OCI-LY3 (cell line): ENCODE measurements around the gene OR2T27.
A peak's percentile ranks its signal among the peaks of the same experiment; 100 is the strongest.
"Not testable (repeated sequence)": the region's sequence is repeated elsewhere in the genome, so short reads cannot be mapped to it uniquely, and the experiment has no call there.

Source experiments
- H2AFZ ChIP-seq: fragments of 200-600, 300-600 bp; shearing (Covaris generic); 2 replicates; pipeline ENCODE4 v1.6.0; 2014; ENCODE audit warnings: antibody characterized with exemption, low read depth, low read length
- H3K27ac ChIP-seq: fragments of 200-600, 300-600 bp; sonication (generic); 2 replicates; pipeline ENCODE4 v1.5.1; 2014; ENCODE audit warnings: mild to moderate bottlenecking, low read length, moderate library complexity, mixed read lengths
- H3K27me3 ChIP-seq: fragments of 200-600, 300-600 bp; sonication (generic); 2 replicates; pipeline ENCODE4 v1.6.1; 2014; ENCODE audit warnings: low read depth, low read length, mixed read lengths
- H3K36me3 ChIP-seq: fragments of 200-600, 300-600 bp; sonication (generic); replicated peaks from 2 replicates; pipeline ENCODE3; 2014; ENCODE audit warnings: low read depth, low read length, mixed read lengths
- H3K4me1 ChIP-seq: fragments of 300-600, 200-600 bp; sonication (generic); 2 replicates; pipeline ENCODE4 v1.6.1; 2014; ENCODE audit warnings: low read length, mixed read lengths
- H3K4me2 ChIP-seq: fragments of 200-600, 300-600 bp; sonication (generic); 2 replicates; pipeline ENCODE4 v1.6.1; 2014; ENCODE audit warnings: low read length, mixed read lengths
- H3K4me3 ChIP-seq: fragments of 300-600, 200-600 bp; sonication (generic); 2 replicates; pipeline ENCODE4 v1.5.1; 2014; ENCODE audit warnings: antibody characterized with exemption, mild to moderate bottlenecking, low read length, moderate library complexity
- H3K79me2 ChIP-seq: fragments of 300-600, 200-600 bp; shearing (Covaris generic); 2 replicates; pipeline ENCODE4 v1.6.1; 2014; ENCODE audit warnings: mild to moderate bottlenecking, low read length, mixed read lengths
- H3K9ac ChIP-seq: fragments of 300-600, 200-600 bp; shearing (Covaris generic); 2 replicates; pipeline ENCODE4 v1.6.0; 2014; ENCODE audit warnings: mild to moderate bottlenecking, low read length, moderate library complexity
- H3K9me3 ChIP-seq: fragments of 200-600, 300-600 bp; shearing (Covaris generic); 2 replicates; pipeline ENCODE4 v1.6.1; 2014; ENCODE audit warnings: low read length, mixed read lengths; ENCODE audit not compliant: insufficient read depth
- H4K20me1 ChIP-seq: fragments of 200-600, 300-600 bp; sonication (generic); 2 replicates; pipeline ENCODE4 v1.6.1; 2016; ENCODE audit warnings: low read length, mixed read lengths; ENCODE audit not compliant: insufficient read depth
- EZH2phosphoT487 ChIP-seq: fragments of 200-600 bp; shearing (Covaris generic); IDR thresholded peaks from 2 replicates; pipeline ENCODE4 v1.6.1; 2018; ENCODE audit warnings: antibody characterized with exemption, mixed run types, low read depth
- TF ChIP-seq, protein P1 (sequence below): fragments of 200-600, 300-600 bp; sonication (generic); IDR thresholded peaks from 2 replicates; pipeline ENCODE4 v1.5.1; 2014; ENCODE audit warnings: antibody characterized with exemption, low read length, low read depth

Gene OR2T27, protein sequence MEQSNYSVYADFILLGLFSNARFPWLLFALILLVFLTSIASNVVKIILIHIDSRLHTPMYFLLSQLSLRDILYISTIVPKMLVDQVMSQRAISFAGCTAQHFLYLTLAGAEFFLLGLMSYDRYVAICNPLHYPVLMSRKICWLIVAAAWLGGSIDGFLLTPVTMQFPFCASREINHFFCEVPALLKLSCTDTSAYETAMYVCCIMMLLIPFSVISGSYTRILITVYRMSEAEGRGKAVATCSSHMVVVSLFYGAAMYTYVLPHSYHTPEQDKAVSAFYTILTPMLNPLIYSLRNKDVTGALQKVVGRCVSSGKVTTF

GRCh38 chr1:248655354-248655753, at the start of gene OR2T27:
TSS of gene OR2T27 (minus strand) at chr1:248655528. CDS start at chr1:248650884, 4,644 bp downstream.
- H3K36me3 ChIP-seq, H3K27ac ChIP-seq: not testable (repeated sequence)

DNA sequence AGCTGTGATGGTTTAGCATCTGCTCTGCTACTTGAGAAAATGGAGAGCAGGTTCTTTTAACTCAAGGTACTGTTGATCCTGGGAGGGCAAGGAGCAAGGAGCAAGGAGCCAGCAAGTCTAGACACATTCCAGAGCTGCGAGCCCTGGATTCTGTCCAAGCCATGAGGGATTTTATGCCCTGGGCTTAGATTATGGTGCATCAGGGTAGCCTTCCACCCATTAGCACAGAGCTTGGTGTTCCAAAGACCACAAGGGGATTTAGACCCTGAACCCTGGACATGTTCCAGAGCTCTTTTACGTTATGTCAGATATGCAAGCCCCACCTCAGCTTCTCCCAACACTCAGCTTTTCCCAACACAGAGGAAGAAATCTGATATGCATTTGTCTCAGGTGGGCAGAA, 49.3 kb upstream of the OR2T27 start:
- TF ChIP-seq EZH2phosphoT487: no peak
- TF ChIP-seq, protein P1, sequence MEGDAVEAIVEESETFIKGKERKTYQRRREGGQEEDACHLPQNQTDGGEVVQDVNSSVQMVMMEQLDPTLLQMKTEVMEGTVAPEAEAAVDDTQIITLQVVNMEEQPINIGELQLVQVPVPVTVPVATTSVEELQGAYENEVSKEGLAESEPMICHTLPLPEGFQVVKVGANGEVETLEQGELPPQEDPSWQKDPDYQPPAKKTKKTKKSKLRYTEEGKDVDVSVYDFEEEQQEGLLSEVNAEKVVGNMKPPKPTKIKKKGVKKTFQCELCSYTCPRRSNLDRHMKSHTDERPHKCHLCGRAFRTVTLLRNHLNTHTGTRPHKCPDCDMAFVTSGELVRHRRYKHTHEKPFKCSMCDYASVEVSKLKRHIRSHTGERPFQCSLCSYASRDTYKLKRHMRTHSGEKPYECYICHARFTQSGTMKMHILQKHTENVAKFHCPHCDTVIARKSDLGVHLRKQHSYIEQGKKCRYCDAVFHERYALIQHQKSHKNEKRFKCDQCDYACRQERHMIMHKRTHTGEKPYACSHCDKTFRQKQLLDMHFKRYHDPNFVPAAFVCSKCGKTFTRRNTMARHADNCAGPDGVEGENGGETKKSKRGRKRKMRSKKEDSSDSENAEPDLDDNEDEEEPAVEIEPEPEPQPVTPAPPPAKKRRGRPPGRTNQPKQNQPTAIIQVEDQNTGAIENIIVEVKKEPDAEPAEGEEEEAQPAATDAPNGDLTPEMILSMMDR: no peak
- Histone ChIP-seq H3K4me1 (no peaks in the 10 kb centered on the region), H3K27me3 (peaks cover 53% of the 10 kb centered on the region), H3K79me2 (no peaks in the 10 kb centered on the region), H3K4me3 (no peak overlapping the region), H3K9me3 (no peaks in the 10 kb centered on the region), H3K9ac (no peak overlapping the region), H4K20me1 (no peaks in the 10 kb centered on the region), H3K4me2 (no peak overlapping the region), H3K36me3 (no peaks in the 10 kb centered on the region), H3K27ac (no peak overlapping the region), H2AFZ (no peak overlapping the region)

More at GRCh38 chr1:248655354-248655753, at the start of gene OR2T27:
- not testable (repeated sequence) for H3K27me3 ChIP-seq, H2AFZ ChIP-seq, H3K9me3 ChIP-seq, H3K79me2 ChIP-seq, H4K20me1 ChIP-seq, H3K9ac ChIP-seq, H3K4me1 ChIP-seq, H3K4me3 ChIP-seq, H3K4me2 ChIP-seq

DNA sequence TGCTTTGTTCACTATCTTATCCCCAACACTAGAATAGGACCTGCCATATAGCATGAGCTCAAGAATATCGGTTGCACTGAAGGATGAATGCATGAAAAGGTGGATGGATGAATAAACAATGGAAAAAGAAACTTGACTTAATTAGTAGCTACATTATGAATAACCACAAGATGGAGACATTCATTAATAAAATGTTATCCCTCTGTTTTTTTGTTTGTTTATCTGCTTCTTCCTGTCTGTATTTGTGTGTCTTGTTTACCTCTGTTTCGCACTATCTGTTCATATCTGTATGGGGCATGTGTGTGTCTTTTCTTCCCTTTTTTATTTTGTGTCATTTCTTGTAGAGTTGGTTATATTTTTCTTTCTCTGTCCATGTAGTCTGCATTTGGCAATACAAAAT, 48.3 kb upstream of the OR2T27 start:
- Histone ChIP-seq H3K4me1 (no peaks in the 10 kb centered on the region), H2AFZ (no peak overlapping the region), H3K4me3 (no peak overlapping the region), H4K20me1 (no peaks in the 10 kb centered on the region), H3K9ac (no peak overlapping the region), H3K27ac (no peak overlapping the region), H3K9me3 (no peaks in the 10 kb centered on the region), H3K36me3 (no peaks in the 10 kb centered on the region), H3K79me2 (no peaks in the 10 kb centered on the region), H3K4me2 (no peak overlapping the region), H3K27me3 (peaks cover 58% of the 10 kb centered on the region)
- no peak for TF ChIP-seq EZH2phosphoT487
- TF ChIP-seq, protein P1: peak; percentile 50

DNA sequence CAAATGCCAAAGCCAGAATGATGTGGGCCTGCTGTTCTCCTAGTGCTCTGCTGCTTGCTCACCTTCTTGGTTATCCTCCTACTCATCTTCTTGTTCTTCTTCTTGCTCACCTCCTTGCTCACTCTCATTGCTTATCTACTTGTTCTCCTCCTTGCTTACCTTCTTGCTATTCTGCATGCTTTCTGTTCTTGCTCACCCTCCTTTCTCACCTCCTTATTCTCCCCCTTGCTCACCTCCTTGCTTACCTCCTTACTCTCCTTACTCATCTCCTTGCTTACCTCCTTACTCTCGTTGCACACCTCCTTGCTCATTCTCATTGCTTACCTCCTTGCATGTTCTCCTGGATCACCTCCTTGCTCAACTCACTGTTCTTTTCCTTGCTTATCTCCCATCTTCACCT, 47.4 kb upstream of the OR2T27 start, which contains the start of gene OR14I1:
Gene OR14I1, minus strand, starts transcription at position 53 of the 400 bp plus-strand sequence.
- no peaks in the 10 kb centered on the region for H4K20me1 ChIP-seq
- H3K79me2 ChIP-seq: no peaks in the 10 kb centered on the region
- no peaks in the 10 kb centered on the region for H3K9me3 ChIP-seq
- H3K9ac ChIP-seq: no peak within 1 kb of the TSS
- H3K4me2 ChIP-seq: no peak within 1 kb of the TSS
- H3K4me1 ChIP-seq: no peaks in the 10 kb centered on the region
- no peak within 1 kb of the TSS for H2AFZ ChIP-seq
- no peaks in the 10 kb centered on the region for H3K36me3 ChIP-seq
- no peak within 1 kb of the TSS for H3K4me3 ChIP-seq
- H3K27ac ChIP-seq: no peak within 1 kb of the TSS
- H3K27me3 ChIP-seq: peaks cover 60% of the 10 kb centered on the region
- no peak for TF ChIP-seq EZH2phosphoT487
- TF ChIP-seq, protein P1: no peak
